GM12865 (cell line): Measurements from ENCODE around the gene CKB.

Experiments
- DNase-seq: peaks from one replicate; pipeline ENCODE4 v3.0.0; 2010; ENCODE audit warnings: low read depth
- H3K4me3 ChIP-seq: 2 replicates; pipeline ENCODE4 v1.5.1; 2011; ENCODE audit warnings: mild to moderate bottlenecking, low read depth, low read length, control low read depth
- TF ChIP-seq, protein P1 (sequence below): IDR thresholded peaks from 2 replicates; pipeline ENCODE4 v1.5.1; 2011; ENCODE audit warnings: low read length, control low read depth, low read depth, inconsistent platforms; ENCODE audit not compliant: insufficient read depth; ENCODE audit errors: missing control alignments

The CKB gene

DNA sequence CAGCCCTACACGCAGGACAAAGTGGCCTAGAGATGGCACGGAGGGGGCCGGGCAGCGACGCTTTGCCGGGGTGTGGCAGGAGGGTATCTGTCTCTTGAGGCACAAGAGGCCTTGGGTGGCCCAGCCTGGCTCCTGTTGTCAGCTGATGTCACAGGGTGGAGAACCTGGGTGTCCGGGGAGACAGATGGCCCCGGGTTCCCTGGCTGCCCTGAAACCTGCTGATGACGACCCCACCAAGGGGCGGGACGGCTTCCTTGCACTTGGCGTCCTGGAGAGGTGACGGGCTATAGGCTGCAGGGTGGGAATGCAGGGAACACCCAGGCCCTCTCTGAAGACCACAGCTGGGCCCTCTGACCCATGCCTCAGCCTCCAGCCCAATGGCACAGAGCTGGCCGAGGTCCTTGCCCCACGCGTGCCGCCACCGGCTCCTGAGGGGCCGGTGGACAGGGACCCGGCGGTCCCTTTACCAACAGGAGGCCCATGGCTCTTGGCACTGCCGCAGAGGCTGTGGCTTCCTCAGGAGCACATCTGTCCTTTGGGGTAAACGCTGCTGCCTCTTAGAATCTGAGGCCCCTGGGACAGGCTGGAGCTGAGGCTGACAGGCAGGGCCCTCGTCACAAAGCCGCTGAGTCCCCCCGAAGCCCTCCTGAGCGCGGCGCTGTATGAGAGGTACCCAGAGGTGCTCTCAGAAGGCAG is 22.7 kb upstream of the CKB start:
- TF ChIP-seq, protein P1, sequence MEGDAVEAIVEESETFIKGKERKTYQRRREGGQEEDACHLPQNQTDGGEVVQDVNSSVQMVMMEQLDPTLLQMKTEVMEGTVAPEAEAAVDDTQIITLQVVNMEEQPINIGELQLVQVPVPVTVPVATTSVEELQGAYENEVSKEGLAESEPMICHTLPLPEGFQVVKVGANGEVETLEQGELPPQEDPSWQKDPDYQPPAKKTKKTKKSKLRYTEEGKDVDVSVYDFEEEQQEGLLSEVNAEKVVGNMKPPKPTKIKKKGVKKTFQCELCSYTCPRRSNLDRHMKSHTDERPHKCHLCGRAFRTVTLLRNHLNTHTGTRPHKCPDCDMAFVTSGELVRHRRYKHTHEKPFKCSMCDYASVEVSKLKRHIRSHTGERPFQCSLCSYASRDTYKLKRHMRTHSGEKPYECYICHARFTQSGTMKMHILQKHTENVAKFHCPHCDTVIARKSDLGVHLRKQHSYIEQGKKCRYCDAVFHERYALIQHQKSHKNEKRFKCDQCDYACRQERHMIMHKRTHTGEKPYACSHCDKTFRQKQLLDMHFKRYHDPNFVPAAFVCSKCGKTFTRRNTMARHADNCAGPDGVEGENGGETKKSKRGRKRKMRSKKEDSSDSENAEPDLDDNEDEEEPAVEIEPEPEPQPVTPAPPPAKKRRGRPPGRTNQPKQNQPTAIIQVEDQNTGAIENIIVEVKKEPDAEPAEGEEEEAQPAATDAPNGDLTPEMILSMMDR, result no peak
- no peak overlapping the region for H3K4me3 ChIP-seq
- no peak for DNase-seq

DNA sequence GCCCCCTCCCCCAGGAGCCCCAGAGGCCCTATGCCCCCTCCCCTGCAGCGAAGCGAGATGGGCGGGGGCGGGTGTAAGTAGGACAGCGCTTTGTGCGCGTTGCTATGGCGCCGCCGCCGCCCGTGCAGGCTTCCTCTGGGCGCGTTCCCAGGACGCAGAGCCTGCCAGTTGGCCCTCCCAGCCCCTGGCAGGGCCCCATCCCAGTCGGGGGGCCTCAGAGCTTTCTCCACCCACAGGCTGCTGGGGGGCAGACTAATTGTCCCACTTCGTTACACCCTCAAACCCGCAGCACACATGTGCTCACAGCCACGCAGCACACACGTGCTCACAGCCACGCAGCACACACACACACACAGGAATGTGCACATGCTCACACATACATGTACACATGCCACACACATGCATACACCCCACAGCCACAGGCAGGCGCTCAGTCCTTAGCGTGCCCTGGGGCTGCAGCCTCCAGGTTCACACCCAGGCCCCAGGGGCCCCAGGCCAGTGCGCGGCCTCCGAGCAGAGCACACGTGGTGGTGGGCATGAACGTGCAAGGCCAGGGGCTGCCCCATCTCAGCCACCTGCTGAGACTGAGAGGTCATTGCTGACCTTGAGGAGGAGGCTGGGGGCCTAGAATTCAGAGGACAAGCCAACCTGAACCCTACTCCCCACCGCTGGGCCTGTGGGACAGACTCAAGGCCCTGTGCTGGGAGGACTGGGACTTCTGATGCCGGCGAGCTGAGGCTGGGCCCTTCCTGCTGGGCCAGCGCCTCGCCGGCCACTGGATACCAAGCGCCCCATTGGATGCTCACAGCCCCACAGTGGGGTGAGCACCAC is 22.0 kb upstream of the CKB start:
- TF ChIP-seq, protein P1, result no peak
- no peak for DNase-seq
- no peak overlapping the region for H3K4me3 ChIP-seq

DNA sequence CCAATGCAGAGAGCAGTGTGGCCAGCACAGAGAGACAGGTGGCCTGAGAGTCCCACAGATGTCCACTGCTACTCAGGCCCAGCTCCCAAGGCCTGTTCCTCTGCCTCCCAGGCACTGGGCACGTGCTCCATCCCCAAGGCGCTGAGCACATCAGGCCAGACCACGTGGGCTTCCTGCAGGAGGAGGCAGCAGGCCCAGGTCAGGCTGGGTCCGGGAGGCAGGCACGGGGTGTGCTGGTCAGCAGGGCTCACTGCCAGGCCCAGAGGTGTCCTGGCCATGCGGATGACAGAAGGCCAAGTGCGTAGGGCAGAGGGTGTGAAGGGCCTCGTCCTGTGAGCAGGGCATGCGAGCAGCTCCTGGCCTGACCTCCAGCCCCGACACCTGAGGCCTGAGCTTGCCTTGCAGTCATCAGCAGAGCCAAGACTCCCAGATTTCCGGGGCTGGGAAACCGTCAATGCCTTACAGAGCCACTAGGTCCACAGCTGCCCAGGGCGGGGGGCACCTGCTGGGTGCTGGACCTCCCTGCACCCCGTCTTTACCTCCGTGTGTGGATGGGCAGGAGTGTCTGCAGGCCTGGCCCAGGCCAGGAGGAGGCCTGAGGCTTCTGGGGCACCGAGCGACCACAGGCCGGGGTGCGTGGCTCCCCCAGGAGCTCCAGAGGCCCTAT is 21.2 kb upstream of the CKB start:
- TF ChIP-seq, protein P1, result no peak
- no peak overlapping the region for H3K4me3 ChIP-seq
- no peak for DNase-seq

DNA sequence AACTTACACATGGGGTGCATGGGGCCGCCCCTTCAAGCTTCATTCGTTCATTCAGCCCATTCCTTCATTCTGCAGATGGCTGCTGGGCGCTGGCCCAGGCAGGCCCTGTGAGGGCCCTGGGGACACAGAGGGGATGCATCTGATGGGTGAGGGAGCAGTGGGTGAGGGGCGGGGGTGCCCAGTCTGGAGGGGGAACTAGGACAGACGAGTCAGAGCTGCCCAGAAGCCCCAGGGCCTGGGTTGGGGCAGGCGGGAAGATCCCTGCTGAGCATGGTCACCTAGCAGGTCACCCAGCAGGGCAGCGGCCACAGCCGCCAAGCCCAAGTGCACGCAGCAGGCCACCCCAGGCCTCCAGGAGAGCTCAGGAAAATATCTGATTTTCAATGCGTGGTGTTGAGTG is 20.5 kb upstream of the CKB start:
- no peak for DNase-seq
- H3K4me3 ChIP-seq, result no peak overlapping the region
- TF ChIP-seq, protein P1, result no peak

DNA sequence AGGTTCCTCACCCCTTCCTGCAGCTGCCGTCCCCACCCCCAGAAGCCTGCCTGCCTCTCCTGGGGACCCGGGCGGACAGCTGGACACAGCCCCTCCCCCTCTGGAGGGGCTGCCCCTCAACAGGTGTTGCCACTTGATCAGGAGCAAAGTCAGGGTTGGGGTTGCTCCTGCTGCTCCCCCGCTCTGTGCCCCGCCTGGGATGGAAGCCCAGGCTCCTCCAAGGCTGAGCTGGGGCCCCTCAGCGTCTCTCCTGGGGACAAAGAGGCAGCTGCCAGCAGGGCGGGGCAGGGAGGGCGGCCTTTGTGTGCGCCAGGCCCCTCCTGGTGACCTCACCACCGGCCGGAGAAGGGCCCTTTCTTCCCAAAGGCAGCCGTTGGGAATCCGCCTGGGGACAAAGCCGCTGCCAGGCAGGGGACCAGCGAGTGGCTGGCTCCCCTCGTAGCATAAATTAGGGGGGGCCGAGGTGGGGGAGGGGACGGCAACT is 20.0 kb upstream of the CKB start:
- DNase-seq, result no peak
- TF ChIP-seq, protein P1, result no peak
- no peak overlapping the region for H3K4me3 ChIP-seq

DNA sequence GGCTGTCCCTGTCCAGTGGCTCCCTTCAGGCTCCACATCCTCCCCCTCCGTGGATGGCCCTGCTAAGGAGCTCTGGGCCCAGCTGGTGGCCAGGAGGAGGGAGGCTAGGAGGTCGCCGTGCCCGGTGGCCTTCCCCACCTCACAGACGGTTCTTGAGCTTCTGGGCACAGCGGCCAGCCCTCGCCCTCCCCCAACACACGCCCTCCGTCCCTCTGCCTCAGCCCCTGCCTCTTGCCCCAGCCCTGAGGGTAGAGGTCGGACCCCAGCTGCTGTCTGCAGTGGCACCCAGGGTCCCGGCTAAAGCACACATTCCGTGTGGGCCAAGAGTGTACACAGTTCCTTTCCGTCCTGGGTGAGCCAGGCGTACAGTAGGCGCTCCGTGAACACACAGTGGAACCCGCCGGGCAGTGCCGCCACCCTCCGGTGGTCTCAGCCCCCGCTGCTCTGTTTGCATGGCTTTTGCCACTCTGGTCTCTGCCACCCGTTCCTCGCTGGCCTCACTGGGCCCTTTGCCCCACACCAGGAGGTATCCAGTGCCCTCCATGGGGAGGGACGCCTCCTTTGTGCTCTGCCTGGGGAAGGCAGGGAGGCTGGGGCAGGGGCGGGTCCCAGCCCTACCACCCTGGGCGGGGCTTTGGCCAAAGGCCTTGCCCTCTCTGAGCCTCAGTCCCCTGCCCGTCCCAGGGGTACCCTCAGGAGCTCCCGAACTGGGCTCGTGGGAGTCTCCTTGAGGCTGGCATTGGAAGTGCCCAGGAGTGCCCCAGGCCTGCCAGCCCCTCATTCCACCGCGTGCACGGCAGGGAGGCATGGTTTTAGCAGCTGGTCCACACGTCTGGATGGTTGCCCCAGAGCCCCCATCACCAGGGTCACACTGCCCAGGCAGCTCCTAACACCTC is 19.3 kb upstream of the CKB start:
- TF ChIP-seq, protein P1, result no peak
- H3K4me3 ChIP-seq, result no peak overlapping the region
- no peak for DNase-seq
